Measurements from ENCODE around the gene FAM89A. TPM values are rescaled to one million over a fixed set of nuclear protein-coding genes. Genes with fewer than 3 reads are reported as not detected.

The FAM89A gene
- total and polyA plus RNA-seq, 9 of the 15 experiments (the other 6 are each of a cell fraction or from before 2014, with no cell fraction given) = 8.7 to 66.2 (median 43.3) TPM

DNA sequence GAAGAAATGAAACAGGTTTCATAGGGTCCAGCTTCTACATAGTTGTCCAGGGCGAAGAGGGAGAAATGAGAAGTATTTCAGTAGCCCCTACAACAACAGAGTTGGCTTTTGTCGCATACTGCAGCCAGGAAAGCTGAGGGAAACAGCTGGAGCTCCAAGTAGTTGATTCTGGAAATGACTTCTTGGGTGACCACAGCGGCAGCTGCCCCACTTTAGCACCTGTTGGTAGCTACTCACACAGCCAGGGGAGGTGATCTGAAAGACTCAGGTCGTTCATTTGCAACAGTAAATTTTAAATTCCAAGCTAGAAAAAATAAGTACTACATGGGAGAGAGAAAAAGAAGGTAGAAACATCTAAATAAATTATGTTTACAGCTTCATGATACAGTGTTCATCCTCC lies 63.7 kb downstream of the FAM89A start:
- peaks cover 47% of the 10 kb centered on the region for H3K79me2 ChIP-seq (ENCODE audit: control insufficient read depth, insufficient read depth, low read length)
- TF ChIP-seq ZNF717 (CRISPR knock-in tag; IDR thresholded peaks at IDR 0.05) (no peak), ZNF408 (CRISPR knock-in tag; IDR thresholded peaks at IDR 0.05; ENCODE audit: low read depth) (no peak), NFRKB (IDR thresholded peaks at IDR 0.05; ENCODE audit: low read depth) (no peak), SRSF9 (IDR thresholded peaks at IDR 0.05; ENCODE audit: borderline replicate concordance, low read depth, low read length) (no peak), TCF3 (CRISPR knock-in tag; IDR thresholded peaks at IDR 0.05) (no peak), GTF2A2 (tag; IDR thresholded peaks at IDR 0.05) (no peak), LCOR (CRISPR knock-in tag; IDR thresholded peaks at IDR 0.05) (no peak), BRF1 (IDR thresholded peaks at IDR 0.05; ENCODE audit: borderline replicate concordance, extremely low read depth, insufficient read length) (no peak), CBX5 (IDR thresholded peaks at IDR 0.05; ENCODE audit: borderline replicate concordance, low read depth) (no peak), ZNF224 (CRISPR knock-in tag; IDR thresholded peaks at IDR 0.05) (no peak), DDX20 (tag; IDR thresholded peaks at IDR 0.05; ENCODE audit: low read depth) (no peak), NRF1 (conservative IDR thresholded peaks at IDR 0.05 in 1 of 2, IDR thresholded peaks at IDR 0.05 in 1 of 2) (no peak), NR4A1 (CRISPR knock-in tag; IDR thresholded peaks at IDR 0.05) (no peak), NR4A1 (tag; IDR thresholded peaks at IDR 0.05) (no peak), ZNF253 (CRISPR knock-in tag; conservative IDR thresholded peaks at IDR 0.05) (no peak)
- TF ChIP-seq, protein P1, sequence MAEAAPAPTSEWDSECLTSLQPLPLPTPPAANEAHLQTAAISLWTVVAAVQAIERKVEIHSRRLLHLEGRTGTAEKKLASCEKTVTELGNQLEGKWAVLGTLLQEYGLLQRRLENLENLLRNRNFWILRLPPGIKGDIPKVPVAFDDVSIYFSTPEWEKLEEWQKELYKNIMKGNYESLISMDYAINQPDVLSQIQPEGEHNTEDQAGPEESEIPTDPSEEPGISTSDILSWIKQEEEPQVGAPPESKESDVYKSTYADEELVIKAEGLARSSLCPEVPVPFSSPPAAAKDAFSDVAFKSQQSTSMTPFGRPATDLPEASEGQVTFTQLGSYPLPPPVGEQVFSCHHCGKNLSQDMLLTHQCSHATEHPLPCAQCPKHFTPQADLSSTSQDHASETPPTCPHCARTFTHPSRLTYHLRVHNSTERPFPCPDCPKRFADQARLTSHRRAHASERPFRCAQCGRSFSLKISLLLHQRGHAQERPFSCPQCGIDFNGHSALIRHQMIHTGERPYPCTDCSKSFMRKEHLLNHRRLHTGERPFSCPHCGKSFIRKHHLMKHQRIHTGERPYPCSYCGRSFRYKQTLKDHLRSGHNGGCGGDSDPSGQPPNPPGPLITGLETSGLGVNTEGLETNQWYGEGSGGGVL (CRISPR knock-in tag; IDR thresholded peaks at IDR 0.05) = no peak
- TF ChIP-seq, protein P2, sequence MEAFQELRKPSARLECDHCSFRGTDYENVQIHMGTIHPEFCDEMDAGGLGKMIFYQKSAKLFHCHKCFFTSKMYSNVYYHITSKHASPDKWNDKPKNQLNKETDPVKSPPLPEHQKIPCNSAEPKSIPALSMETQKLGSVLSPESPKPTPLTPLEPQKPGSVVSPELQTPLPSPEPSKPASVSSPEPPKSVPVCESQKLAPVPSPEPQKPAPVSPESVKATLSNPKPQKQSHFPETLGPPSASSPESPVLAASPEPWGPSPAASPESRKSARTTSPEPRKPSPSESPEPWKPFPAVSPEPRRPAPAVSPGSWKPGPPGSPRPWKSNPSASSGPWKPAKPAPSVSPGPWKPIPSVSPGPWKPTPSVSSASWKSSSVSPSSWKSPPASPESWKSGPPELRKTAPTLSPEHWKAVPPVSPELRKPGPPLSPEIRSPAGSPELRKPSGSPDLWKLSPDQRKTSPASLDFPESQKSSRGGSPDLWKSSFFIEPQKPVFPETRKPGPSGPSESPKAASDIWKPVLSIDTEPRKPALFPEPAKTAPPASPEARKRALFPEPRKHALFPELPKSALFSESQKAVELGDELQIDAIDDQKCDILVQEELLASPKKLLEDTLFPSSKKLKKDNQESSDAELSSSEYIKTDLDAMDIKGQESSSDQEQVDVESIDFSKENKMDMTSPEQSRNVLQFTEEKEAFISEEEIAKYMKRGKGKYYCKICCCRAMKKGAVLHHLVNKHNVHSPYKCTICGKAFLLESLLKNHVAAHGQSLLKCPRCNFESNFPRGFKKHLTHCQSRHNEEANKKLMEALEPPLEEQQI (IDR thresholded peaks at IDR 0.05) = no peak
- BruUV-seq (replicated peaks) = no TSS peak

More for the DNA sequence above, 63.7 kb downstream of the FAM89A start:
- Histone ChIP-seq H3K27ac (ENCODE audit: extremely low read depth, low read depth, low read length) (no peak overlapping the region), H3K9me1 (ENCODE audit: control insufficient read depth, insufficient read depth, low read length) (no peaks in the 10 kb centered on the region), H2AFZ (ENCODE audit: low read depth, low read length) (no peak overlapping the region), H3K27me3 (ENCODE audit: control insufficient read depth in 2 of 2, insufficient read depth in 2 of 2, low read length in 2 of 2) (no peaks in the 10 kb centered on the region), H3K4me2 (ENCODE audit: insufficient read depth, low read length) (no peak overlapping the region), H3K4me3 (no peak overlapping the region), H4K20me1 (replicated peaks; ENCODE audit: control insufficient read depth, insufficient read depth, low read length) (peaks cover 5% of the 10 kb centered on the region), H3K9ac (ENCODE audit: insufficient read depth in 1 of 2, low read depth in 2 of 2, low read length in 2 of 2) (no peak overlapping the region), H3K9me3 (replicated peaks; ENCODE audit: control insufficient read depth, insufficient read depth, low read depth, low read length) (no peaks in the 10 kb centered on the region; the same call in 1 of the 2 replicates), H3K36me3 (ENCODE audit: control insufficient read depth, insufficient read depth, low read length) (peaks cover 24% of the 10 kb centered on the region), H3K4me1 (replicated peaks in 1 of 2; ENCODE audit: control insufficient read depth in 2 of 2, insufficient read depth in 2 of 2, low read length in 2 of 2) (peaks cover 17 to 21% of the 10 kb centered on the region in 2 experiments; a peak in 4 of 5 replicates)
- ChIA-PET POLR2A (interaction anchor here (0.9 to 2.7 kb wide), 3 partner anchors 10 to 63 kb away, joined by 3 to 9 read pairs (median 4); no protein-coding TSS in a partner anchor), CTCF (ENCODE audit: low intra/inter-chr PET ratio) (no interaction called here)
- FAIRE-seq (no peak), DNase-seq (ENCODE audit: extremely low read depth in 1 of 4, low spot score in 3 of 4) (no peak), ATAC-seq (no peak)
- in situ Hi-C loops (cut with MboI) (no loop called here), intact Hi-C loops (cut with micrococcal nuclease) (loop anchor here (5.0 kb wide), 3 partner anchors 109 to 179 kb away; partner anchors contain the start of gene C1orf198)
- WGBS (ENCODE audit: insufficient coverage, low coverage, missing lambda C conversion rate) = 63% methylated on average over 4 of the region's 4 CpGs

Data from K562 (cell line).